Caco-2 (cell line): ENCODE data around the gene SLC2A6. TPM values are rescaled to one million over a fixed set of nuclear protein-coding genes. Genes with fewer than 3 reads are reported as not detected.

Experiments
- BruUV-seq: library from RNA; stranded (reverse); fragments of 400-500 nt; replicated peaks from 2 replicates; lab custom pipeline; 2021; lab: Mats Ljungman, UMichigan
- CTCF ChIA-PET: fragments of 300-600 bp; sonication (Branson Sonifier 250); formaldehyde crosslinking; loops from one replicate; lab custom pipeline; 2022; ENCODE audit warnings: antibody characterized with exemption; lab: Charles Lee
- POLR2A ChIA-PET: fragments of 300-600 bp; sonication (Branson Sonifier 250); formaldehyde crosslinking; loops from one replicate; lab custom pipeline; 2022; ENCODE audit warnings: antibody characterized with exemption; lab: Charles Lee
- DNase-seq, 2 experiments: peaks; one replicate each; pipeline versions ENCODE4 v3.0.0 to v3.0.0-alpha.2; 2020 to 2022
- H3K27me3 ChIP-seq: replicated peaks from 2 replicates; pipeline ENCODE4 v1.6.0; 2011; ENCODE audit warnings: low read length; ENCODE audit not compliant: control insufficient read depth, insufficient read depth
- H3K36me3 ChIP-seq: 2 replicates; pipeline ENCODE4 v1.5.1; 2011; ENCODE audit warnings: low read length; ENCODE audit not compliant: control insufficient read depth, insufficient read depth
- H3K4me1 ChIP-seq: fragments of 250-450 bp; sonication (Bioruptor Pico); 2 replicates; pipeline ENCODE4 v1.5.1; 2020; ENCODE audit warnings: mild to moderate bottlenecking
- H3K4me3 ChIP-seq: 2 replicates; pipeline ENCODE4 v1.5.1; 2011; ENCODE audit warnings: low read depth, mild to moderate bottlenecking, control low read depth, low read length
- H3K9me3 ChIP-seq: fragments of 250-450 bp; sonication (Bioruptor Pico); 2 replicates; pipeline ENCODE4 v1.5.1; 2020; ENCODE audit warnings: mild to moderate bottlenecking, moderate library complexity
- H3K27ac Mint-ChIP-seq: one replicate; pipeline ENCODE4 v1.8.0; 2022; ENCODE audit warnings: mixed read lengths; ENCODE audit not compliant: unreplicated experiment
- H3K27me3 Mint-ChIP-seq: one replicate; pipeline ENCODE4 v1.8.0; 2022; ENCODE audit warnings: mixed read lengths; ENCODE audit not compliant: insufficient read depth, unreplicated experiment
- H3K36me3 Mint-ChIP-seq: one replicate; pipeline ENCODE4 v1.8.0; 2022; ENCODE audit warnings: mild to moderate bottlenecking, mixed read lengths; ENCODE audit not compliant: insufficient read depth, unreplicated experiment
- H3K4me1 Mint-ChIP-seq: one replicate; pipeline ENCODE4 v1.8.0; 2022; ENCODE audit warnings: low read depth, mixed read lengths; ENCODE audit not compliant: unreplicated experiment
- H3K4me3 Mint-ChIP-seq: one replicate; pipeline ENCODE4 v1.8.0; 2022; ENCODE audit warnings: mild to moderate bottlenecking, moderate library complexity, mixed read lengths; ENCODE audit not compliant: unreplicated experiment
- H3K9me3 Mint-ChIP-seq: one replicate; pipeline ENCODE4 v1.8.0; 2022; ENCODE audit warnings: mixed read lengths; ENCODE audit not compliant: unreplicated experiment
- intact Hi-C: fragments of 100-400 bp; cut with micrococcal nuclease; formaldehyde crosslinking; loops from one replicate; pipeline ENCODE4 v1.10.0; 2022; ENCODE audit not compliant: unreplicated experiment
- total RNA-seq: library from RNA; stranded (reverse); gene quantifications from 2 replicates; pipeline ENCODE4 v1.2.3, GENCODE V29; 2022
- TF ChIP-seq, protein P1 (sequence below), 2 experiments: fragments of 200-600 bp in 1 of 2; IDR thresholded peaks; 1 replicate in 1 of 2; 2 replicates in 1 of 2; pipeline versions ENCODE4 v1.5.1 to v1.8.0; 2011 to 2022; ENCODE audit warnings: antibody characterized with exemption in 1 of 2, control low read depth in 1 of 2, inconsistent platforms in 1 of 2, low read depth in 1 of 2, low read length in 1 of 2, mild to moderate bottlenecking in 1 of 2, moderate library complexity in 1 of 2; ENCODE audit not compliant: insufficient read depth in 1 of 2, severe bottlenecking in 1 of 2, unreplicated experiment in 1 of 2

SLC2A6 gene
- total RNA-seq, 1 experiment from 2014 or later, result 7.1 TPM

DNA sequence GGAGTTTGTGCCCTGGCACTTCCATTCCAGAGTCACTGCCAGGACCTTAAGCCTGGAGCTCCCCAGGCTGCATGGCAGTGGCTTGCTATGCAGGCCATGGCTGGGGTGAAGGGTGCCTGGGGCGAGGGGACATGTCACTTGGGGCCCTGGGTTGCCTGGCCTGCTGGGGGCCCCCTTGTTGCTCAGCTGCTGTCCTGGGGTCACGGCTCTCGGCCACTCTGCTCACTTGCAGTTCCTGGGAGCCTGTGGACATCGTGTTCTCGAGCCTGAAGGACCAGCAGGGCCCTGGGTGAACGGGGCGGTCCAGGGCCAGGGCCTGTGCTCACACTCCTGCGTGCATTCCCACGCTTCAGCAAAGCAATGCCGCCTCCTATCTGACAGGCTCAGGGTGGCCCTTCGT is 14.5 kb upstream of the SLC2A6 start:
- no peak overlapping the region for H3K27ac Mint-ChIP-seq
- H3K36me3 Mint-ChIP-seq, result no peaks in the 10 kb centered on the region
- H3K9me3 ChIP-seq, result no peaks in the 10 kb centered on the region
- H3K9me3 Mint-ChIP-seq, result no peaks in the 10 kb centered on the region
- TF ChIP-seq, protein P1, sequence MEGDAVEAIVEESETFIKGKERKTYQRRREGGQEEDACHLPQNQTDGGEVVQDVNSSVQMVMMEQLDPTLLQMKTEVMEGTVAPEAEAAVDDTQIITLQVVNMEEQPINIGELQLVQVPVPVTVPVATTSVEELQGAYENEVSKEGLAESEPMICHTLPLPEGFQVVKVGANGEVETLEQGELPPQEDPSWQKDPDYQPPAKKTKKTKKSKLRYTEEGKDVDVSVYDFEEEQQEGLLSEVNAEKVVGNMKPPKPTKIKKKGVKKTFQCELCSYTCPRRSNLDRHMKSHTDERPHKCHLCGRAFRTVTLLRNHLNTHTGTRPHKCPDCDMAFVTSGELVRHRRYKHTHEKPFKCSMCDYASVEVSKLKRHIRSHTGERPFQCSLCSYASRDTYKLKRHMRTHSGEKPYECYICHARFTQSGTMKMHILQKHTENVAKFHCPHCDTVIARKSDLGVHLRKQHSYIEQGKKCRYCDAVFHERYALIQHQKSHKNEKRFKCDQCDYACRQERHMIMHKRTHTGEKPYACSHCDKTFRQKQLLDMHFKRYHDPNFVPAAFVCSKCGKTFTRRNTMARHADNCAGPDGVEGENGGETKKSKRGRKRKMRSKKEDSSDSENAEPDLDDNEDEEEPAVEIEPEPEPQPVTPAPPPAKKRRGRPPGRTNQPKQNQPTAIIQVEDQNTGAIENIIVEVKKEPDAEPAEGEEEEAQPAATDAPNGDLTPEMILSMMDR (IDR thresholded peaks at IDR 0.05; ENCODE audit: insufficient read depth in 1 of 2, low read depth in 1 of 2, low read length in 1 of 2, severe bottlenecking in 1 of 2, unreplicated experiment in 1 of 2), result no peak
- H3K36me3 ChIP-seq, result no peaks in the 10 kb centered on the region
- no TSS peak for BruUV-seq
- no peaks in the 10 kb centered on the region for H3K27me3 ChIP-seq
- H3K4me1 Mint-ChIP-seq, result no peaks in the 10 kb centered on the region
- ChIA-PET POLR2A (no interaction called here), CTCF (no interaction called here)
- intact Hi-C loops, result no loop called here
- H3K4me3 Mint-ChIP-seq, result no peak overlapping the region
- H3K4me3 ChIP-seq, result no peak overlapping the region
- no peaks in the 10 kb centered on the region for H3K4me1 ChIP-seq
- H3K27me3 Mint-ChIP-seq, result no peaks in the 10 kb centered on the region
- DNase-seq, result no peak

- intact Hi-C loops, result no loop called here
- ChIA-PET POLR2A (no interaction called here), CTCF (no interaction called here)
- no TSS peak for BruUV-seq
- no peak for DNase-seq
- H3K4me3 ChIP-seq, result no peak overlapping the region
- no peaks in the 10 kb centered on the region for H3K4me1 Mint-ChIP-seq
- no peak overlapping the region for H3K27ac Mint-ChIP-seq
- no peaks in the 10 kb centered on the region for H3K36me3 Mint-ChIP-seq
- H3K36me3 ChIP-seq, result no peaks in the 10 kb centered on the region
- no peaks in the 10 kb centered on the region for H3K4me1 ChIP-seq
- TF ChIP-seq, protein P1 (IDR thresholded peaks at IDR 0.05; ENCODE audit: insufficient read depth in 1 of 2, low read depth in 1 of 2, low read length in 1 of 2, severe bottlenecking in 1 of 2, unreplicated experiment in 1 of 2), result no peak
- no peaks in the 10 kb centered on the region for H3K9me3 Mint-ChIP-seq
- H3K27me3 ChIP-seq, result no peaks in the 10 kb centered on the region
- H3K9me3 ChIP-seq, result no peaks in the 10 kb centered on the region
- H3K4me3 Mint-ChIP-seq, result no peak overlapping the region
- no peaks in the 10 kb centered on the region for H3K27me3 Mint-ChIP-seq
Observed at GRCh38 chr9:133492061-133493021, 13.4 kb upstream of the SLC2A6 start.

GRCh38 chr9:133491656-133491925 is 12.7 kb upstream of the SLC2A6 start:
- H3K9me3 Mint-ChIP-seq, result no peaks in the 10 kb centered on the region
- H3K27me3 ChIP-seq, result no peaks in the 10 kb centered on the region
- no peaks in the 10 kb centered on the region for H3K36me3 Mint-ChIP-seq
- no peak overlapping the region for H3K4me3 ChIP-seq
- CTCF ChIA-PET, result no interaction called here
- H3K27me3 Mint-ChIP-seq, result no peaks in the 10 kb centered on the region
- no peaks in the 10 kb centered on the region for H3K4me1 ChIP-seq
- no peak overlapping the region for H3K27ac Mint-ChIP-seq
- no peaks in the 10 kb centered on the region for H3K4me1 Mint-ChIP-seq
- intact Hi-C loops, result no loop called here
- TF ChIP-seq, protein P1 (IDR thresholded peaks at IDR 0.05; ENCODE audit: insufficient read depth in 1 of 2, low read depth in 1 of 2, low read length in 1 of 2, severe bottlenecking in 1 of 2, unreplicated experiment in 1 of 2), result no peak
- no peaks in the 10 kb centered on the region for H3K36me3 ChIP-seq
- no peak for DNase-seq
- no peaks in the 10 kb centered on the region for H3K9me3 ChIP-seq
- no TSS peak for BruUV-seq
- POLR2A ChIA-PET, result interaction anchor here (1.1 kb wide), 1 partner anchor 32 kb away, joined by 4 read pairs; no protein-coding TSS in a partner anchor
- no peak overlapping the region for H3K4me3 Mint-ChIP-seq
